Activated CD8-positive, alpha-beta T cell treated with anti-CD3 and anti-CD28 coated beads, Interleukin-2, amount 10 ng/mL, durations not matched to agents 7 days and 5 days (primary cell): Measurements from ENCODE around the gene SYT3. TPM values are rescaled to one million over a fixed set of nuclear protein-coding genes. Genes with fewer than 3 reads are reported as not detected.

ENCODE experiments used
- ATAC-seq: fragments of 150-1000 bp; cut with Tn5 transposase; one replicate; pipeline ENCODE4 v1.10.0; 2021; ENCODE audit warnings: moderate library complexity
- CTCF ChIA-PET: fragments of 350-600 bp; sonication (Branson Sonifier 250); formaldehyde crosslinking; loops from one replicate; lab custom pipeline; 2021; ENCODE audit warnings: antibody characterized with exemption; lab: Charles Lee
- POLR2A ChIA-PET: fragments of 350-600 bp; sonication (Branson Sonifier 250); formaldehyde crosslinking; loops from one replicate; lab custom pipeline; 2021; ENCODE audit warnings: antibody characterized with exemption; lab: Charles Lee
- DNase-seq: peaks from one replicate; pipeline ENCODE4 v3.0.0-alpha.2; 2020
- H3K27ac Mint-ChIP-seq: one replicate; pipeline ENCODE4 v1.8.0; 2021; ENCODE audit warnings: mild to moderate bottlenecking, mixed read lengths
- H3K27me3 Mint-ChIP-seq: one replicate; pipeline ENCODE4 v1.8.0; 2021; ENCODE audit warnings: low read depth, mixed read lengths
- H3K36me3 Mint-ChIP-seq: one replicate; pipeline ENCODE4 v1.8.0; 2021; ENCODE audit warnings: low read depth, mixed read lengths
- H3K4me1 Mint-ChIP-seq: one replicate; pipeline ENCODE4 v1.8.0; 2021; ENCODE audit warnings: low read depth, mixed read lengths
- H3K4me3 Mint-ChIP-seq: one replicate; pipeline ENCODE4 v1.8.0; 2021; ENCODE audit warnings: mild to moderate bottlenecking, mixed read lengths
- H3K9me3 Mint-ChIP-seq: one replicate; pipeline ENCODE4 v1.8.0; 2022; ENCODE audit warnings: mixed read lengths; ENCODE audit not compliant: insufficient read depth
- total RNA-seq, 2 experiments: library from RNA; stranded (reverse); gene quantifications; one replicate each; pipeline ENCODE4 v1.2.3, GENCODE V29; 2021

The SYT3 gene
- total RNA-seq, 2 experiments from 2014 or later = not detected

DNA sequence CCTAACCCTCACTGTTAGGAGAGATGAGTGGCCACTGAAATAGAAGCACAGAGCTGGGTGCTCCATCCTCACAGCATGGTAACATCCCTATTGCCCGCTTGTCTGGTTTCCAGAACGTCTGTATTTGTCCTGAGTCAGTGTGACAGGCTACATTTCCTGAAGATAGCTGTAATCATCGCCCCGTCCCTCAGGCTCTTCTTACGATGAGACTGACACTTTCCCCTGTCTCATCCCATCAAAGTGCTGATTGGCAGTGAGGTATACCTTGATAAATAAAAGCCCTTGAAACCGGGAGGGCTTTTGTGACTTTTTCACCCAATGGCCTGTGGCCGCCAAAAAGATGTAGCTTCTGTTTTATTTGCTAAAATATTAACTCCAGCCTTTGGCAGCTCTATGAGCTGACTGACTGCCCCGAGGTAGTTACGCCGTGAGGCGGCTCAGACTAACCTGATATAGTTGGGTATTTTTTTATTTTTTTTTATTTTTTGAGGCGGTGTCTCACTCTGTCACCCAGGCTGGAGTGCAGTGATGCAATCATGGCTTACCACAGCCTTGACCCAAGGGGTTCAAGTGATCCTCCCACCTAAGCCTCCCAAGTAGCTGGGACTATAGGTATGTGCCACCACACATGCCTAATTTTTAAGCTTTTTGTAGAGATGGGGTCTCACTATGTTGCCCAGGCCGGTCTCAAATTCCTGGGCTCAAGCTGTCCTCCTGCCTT lies 65.8 kb downstream of the SYT3 start:
- Mint-ChIP-seq H3K4me1 (no peaks in the 10 kb centered on the region), H3K4me3 (no peak overlapping the region), H3K27ac (no peak overlapping the region), H3K36me3 (no peaks in the 10 kb centered on the region), H3K27me3 (peaks cover 12% of the 10 kb centered on the region), H3K9me3 (no peaks in the 10 kb centered on the region)
- POLR2A ChIA-PET = interaction anchor here (0.9 kb wide), 1 partner anchor 63 kb away, joined by 3 read pairs; the partner anchor contains the start of gene JOSD2
- CTCF ChIA-PET = interaction anchor here (0.7 to 1.2 kb wide), 2 partner anchors 18 to 243 kb away, joined by 3 to 5 read pairs; no protein-coding TSS in a partner anchor
- DNase-seq (no peak), ATAC-seq (no peak)

Other genes starting within 250 kb of the SYT3 start
- gene SPIB, start 220.9 kb downstream of the SYT3 start, total RNA-seq = under 1 TPM; 0.52 to 0.84 TPM
- not detected for gene MYBPC2, start 207.0 kb downstream of the SYT3 start, total RNA-seq
- 10 to 100 TPM; 54.8 to 56.9 TPM for gene EMC10, start 163.4 kb downstream of the SYT3 start, total RNA-seq
- gene GARIN5A, start 163.0 kb downstream of the SYT3 start, total RNA-seq = under 1 TPM in 1 of 2 experiments, not detected in 1; 0.29 TPM
- gene JOSD2, start 128.7 kb downstream of the SYT3 start, total RNA-seq = 10 to 100 TPM; 49.8 to 51.3 TPM
- not detected for gene ASPDH, start 126.0 kb downstream of the SYT3 start, total RNA-seq
- gene LRRC4B, start 71.4 kb downstream of the SYT3 start, total RNA-seq = not detected
- gene C19orf81, start 9.6 kb upstream of the SYT3 start, total RNA-seq = not detected
- gene SHANK1, start 79.9 kb upstream of the SYT3 start, total RNA-seq = not detected
- 1 to 10 TPM; 1.4 to 2.3 TPM for gene CLEC11A, start 83.5 kb upstream of the SYT3 start, total RNA-seq
- not detected for gene GPR32, start 130.6 kb upstream of the SYT3 start, total RNA-seq
- not detected for gene ACP4, start 150.5 kb upstream of the SYT3 start, total RNA-seq
- under 1 TPM; 0.45 to 0.47 TPM for gene KLK1, start 183.9 kb upstream of the SYT3 start, total RNA-seq
- gene KLK15, start 193.7 kb upstream of the SYT3 start, total RNA-seq = not detected
- gene KLK3, start 215.0 kb upstream of the SYT3 start, total RNA-seq = not detected
- not detected for gene KLK2, start 233.6 kb upstream of the SYT3 start, total RNA-seq